Left renal cortex interstitium (tissue), 4 donors: ENCODE data around the gene OGT. TPM values are rescaled to one million over a fixed set of nuclear protein-coding genes. Genes with fewer than 3 reads are reported as not detected.

Experiments
- DNase-seq, 4 donors: peaks; one replicate each; pipeline ENCODE4 v3.0.0-alpha.2; 2013; ENCODE audit warnings: low read depth in 4 of 4, low spot score in 2 of 4, missing footprints in 1 of 4
- polyA plus RNA-seq, 4 donors: library from polyadenylated mRNA; unstranded; fragments of 120-200 nt; gene quantifications; one replicate each; pipeline ENCODE4 v1.2.1, GENCODE V29; 2013; ENCODE audit not compliant: insufficient read length in 4 of 4

Gene OGT
- polyA plus RNA-seq, 4 donors: 133 to 308 (median 229) TPM

DNA sequence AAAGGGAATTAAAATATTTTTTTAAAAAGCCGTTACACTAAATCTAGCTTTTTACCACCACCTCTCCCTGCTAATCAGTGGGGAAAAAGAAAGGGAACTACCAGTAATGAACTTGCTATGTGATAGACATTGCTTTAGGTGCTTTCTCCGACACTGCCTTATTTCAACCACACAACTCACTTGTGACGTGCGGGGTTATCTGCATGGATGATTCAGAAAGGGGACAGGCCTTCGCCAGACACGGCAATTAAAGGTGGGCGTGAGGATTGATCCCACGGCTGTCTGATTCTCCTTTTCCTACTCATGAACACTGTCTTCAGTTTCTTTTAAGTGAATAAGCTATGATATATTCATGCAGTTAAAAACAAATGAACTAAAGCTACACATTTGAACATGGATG is 86.3 kb downstream of the OGT start:
- DNase-seq: no peak

DNA sequence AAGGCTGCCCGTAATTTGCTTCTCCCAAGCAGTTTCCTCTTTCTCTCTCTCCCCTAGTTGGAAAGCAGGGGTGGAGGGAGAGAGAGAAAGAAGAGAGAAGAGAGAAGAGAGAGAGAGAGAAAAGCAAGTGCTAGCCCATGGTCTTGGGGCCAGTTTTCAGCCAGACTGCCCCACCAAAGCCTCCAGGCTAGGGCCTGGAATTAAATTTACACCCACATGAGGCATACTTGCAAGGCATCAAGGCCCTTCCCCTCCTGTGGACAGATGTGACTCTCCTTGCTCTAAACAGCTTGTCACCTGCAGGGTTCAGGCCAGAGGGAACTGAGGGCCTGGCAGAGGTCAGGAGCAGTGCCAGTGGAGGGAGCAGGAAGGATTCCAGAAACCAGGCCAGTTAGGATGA is 87.1 kb downstream of the OGT start:
- no peak for DNase-seq

DNA sequence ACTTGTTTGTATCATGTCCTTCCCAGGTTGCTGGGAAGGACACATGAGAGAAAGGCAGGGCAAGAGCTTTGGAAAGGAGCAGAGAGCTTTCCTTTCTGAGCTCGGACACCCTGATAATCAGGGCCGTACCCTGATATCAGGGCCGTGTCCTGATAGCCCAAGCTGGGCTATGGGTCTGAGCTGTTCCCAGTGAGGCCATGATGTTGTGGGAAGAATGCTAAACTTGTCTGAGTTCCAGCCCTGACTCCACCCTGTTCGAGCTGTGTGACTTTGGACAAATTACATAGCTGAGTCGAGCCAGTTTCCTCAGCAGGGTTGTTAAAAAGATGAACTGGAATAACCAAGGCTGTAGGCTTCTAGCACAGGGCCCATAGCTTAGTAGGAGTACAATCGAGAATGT is 88.7 kb downstream of the OGT start:
- no peak for DNase-seq

DNA sequence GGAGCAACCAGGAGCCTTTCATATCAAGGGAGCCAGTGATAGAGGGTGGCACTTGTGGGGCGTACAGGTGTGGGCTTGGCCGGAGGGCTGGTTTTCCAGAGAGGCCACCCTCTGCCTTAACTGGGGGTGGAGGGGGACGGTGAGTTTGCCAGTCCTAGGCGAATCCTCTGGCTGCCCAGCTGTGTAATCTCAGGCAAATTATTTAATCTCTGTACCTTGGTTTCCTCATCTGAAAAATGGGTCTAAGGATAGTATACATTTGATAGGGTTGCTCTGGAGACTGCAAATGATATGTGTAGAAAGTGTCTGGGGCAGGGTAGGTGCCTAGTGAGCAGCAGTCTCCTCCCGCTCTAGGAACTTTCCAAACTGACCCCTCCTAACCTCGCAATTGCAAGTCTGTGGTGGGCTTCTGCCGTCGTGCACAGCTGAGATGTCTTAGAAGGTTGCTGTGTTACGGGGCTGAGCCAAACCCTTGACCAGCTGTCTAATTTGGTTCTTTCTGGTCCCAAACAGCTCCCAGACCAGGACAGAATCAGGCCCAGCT is 89.2 kb downstream of the OGT start:
- no peak for DNase-seq

DNA sequence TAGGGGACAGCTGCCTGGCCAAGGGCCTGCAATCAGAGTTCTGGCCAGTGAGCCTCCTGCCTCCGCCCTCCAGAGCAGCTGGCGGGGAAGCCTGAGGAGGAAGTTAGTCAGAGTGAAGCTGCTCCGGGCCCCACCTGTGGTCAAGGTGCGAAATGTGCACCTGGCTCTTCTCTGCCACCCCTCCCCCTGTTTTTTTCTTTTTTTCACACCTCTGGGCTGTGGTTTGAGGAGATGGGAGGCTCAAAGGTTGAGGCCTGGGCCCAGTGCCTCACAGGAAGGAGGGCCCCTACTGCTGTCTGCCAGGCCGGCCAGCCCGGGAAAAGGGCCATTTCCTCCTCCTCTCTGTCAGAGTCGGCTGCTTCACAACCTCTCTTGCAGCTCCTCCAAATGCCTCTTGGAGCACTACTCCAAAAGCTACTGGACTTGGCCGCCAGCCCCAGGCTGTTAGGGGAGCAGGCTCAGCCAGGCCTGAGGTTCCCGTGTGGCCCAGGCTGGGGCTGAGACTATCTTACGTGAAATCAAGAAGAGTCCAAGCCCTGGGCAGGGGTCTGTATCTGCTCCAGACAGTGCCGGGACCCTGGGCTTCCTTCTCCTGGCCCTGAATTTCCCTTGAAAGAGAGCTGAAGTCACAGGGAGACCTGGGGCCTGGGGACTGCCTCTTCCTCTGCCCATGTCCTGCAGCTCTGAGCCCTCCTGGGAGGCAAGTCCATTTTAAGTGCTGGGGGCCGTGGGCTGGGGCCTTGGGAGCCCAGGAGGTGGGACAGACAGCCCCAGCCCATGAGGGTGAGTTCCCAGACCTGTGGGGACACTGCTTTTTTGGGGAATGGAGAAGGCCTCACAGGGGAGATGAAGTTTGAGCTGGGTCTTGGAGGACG is 89.9 kb downstream of the OGT start:
- DNase-seq: peak in 2 of 4 donors; percentile 21 to 34

DNA sequence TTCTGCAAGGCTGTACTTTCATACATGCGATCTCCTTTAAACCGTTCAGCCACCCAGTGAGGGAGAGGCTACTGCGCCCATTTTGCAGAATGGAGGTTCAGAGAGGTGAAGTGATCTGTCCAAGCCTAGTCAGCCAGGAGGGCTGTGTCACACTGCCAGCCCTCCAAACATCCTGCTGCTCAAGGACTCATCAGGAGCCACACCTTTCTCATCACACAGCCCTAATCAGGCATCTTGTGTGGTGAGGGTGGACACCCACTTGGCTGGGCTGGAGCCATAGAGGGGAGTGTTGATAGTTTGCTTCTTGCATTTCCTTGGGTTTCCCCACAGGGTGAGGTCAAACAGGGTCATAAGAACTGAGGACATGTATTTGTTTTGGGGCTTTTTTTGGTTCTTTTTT is 90.8 kb downstream of the OGT start:
- no peak for DNase-seq

DNA sequence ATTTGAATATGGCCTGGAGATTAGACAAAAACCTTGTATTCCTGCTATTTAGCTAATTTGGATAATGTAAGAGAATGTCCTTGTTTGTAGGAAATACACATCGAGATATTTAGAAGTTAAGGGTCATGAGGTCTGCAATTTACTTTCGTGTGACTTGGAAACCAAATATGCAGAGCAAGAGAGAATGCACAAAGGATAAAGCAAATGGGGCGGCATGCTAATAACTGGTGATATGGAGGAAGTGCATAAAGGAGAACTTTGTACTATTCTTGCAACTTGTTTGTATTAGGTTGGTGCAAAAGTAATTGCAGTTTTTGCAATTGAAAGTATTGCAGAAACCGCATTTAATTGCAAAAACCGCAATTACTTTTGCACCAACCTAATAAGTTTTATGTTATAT is 92.6 kb downstream of the OGT start:
- DNase-seq: no peak

Other genes with a start within 250 kb of the OGT start
- gene NONO, start 249.5 kb upstream of the OGT start, polyA plus RNA-seq: 100 to 1,000 TPM; 571 to 672 (median 620) TPM
- 1 to 10 TPM in 2 of 4 donors, under 1 TPM in 2; 0.62 to 2.9 (median 1.9) TPM for gene ITGB1BP2, start 231.4 kb upstream of the OGT start, polyA plus RNA-seq
- gene TAF1, start 166.7 kb upstream of the OGT start, polyA plus RNA-seq: 10 to 100 TPM; 31.5 to 54.2 (median 41.9) TPM
- 1 to 10 TPM; 1.3 to 3.7 (median 2.6) TPM for gene GCNA, start 45.3 kb downstream of the OGT start, polyA plus RNA-seq
- gene CXCR3, start 85.4 kb downstream of the OGT start, polyA plus RNA-seq: under 1 TPM in 2 of 4 donors, not detected in 2; 0.09 to 0.22 TPM
- gene CXorf49, start 185.2 kb downstream of the OGT start, polyA plus RNA-seq: not detected
- gene CXorf49B, start 230.2 kb downstream of the OGT start, polyA plus RNA-seq: not detected